ENCODE results near the gene TRIO. TPM values are rescaled to one million over a fixed set of nuclear protein-coding genes. Genes with fewer than 3 reads are reported as not detected.
A peak's percentile ranks its signal among the peaks of the same experiment; 100 is the strongest.

Gene TRIO
- total and polyA plus RNA-seq, 10 of the 15 experiments (the other 5 are each of a cell fraction or from before 2014, with no cell fraction given) = 5.1 to 96.4 (median 44.6) TPM

DNA sequence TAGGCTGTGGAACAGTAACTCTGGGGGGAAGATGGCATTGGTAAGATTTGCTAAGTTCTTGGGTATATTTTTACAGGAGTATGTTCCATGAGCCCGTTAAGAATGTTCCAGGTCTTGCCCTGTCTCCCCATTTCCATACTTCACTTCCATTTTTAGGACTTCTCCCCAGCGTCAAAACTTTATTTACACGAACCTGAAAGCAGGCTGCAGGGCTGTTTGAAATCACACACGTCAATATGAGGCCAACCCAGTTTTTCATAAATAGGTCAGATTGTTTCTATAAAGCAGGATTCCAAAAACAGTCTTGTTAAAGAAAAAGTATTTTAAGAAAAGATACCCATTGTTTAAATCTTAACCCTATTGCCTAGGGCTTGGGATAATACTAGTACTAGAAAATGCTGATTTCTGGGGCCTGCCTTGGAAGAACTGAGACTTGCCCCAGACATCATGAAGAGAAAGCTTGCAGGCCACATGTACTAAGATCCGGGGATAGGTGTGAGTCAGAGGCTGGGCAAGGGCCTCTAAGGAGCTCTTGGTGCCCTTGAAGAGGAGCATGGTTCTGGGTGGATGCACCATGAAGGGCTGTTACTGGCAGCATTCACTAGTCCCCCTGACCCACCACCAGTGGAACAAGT lies 24.2 kb downstream of the TRIO start:
- peak overlapping the region; percentile 78 for H3K9ac ChIP-seq (ENCODE audit: control insufficient read depth, insufficient read depth, low read length)
- H2AFZ ChIP-seq (ENCODE audit: control insufficient read depth, low read depth, low read length) = no peak overlapping the region
- H3K4me2 ChIP-seq (ENCODE audit: control insufficient read depth, insufficient read depth) = peak overlapping the region; percentile 66
- ChIA-PET SMC1A (ENCODE audit: uncharacterized antibody, unreplicated experiment) (interaction anchor here (0.7 to 16.4 kb wide), 5 partner anchors 14 to 91 kb away, joined by 3 to 430 read pairs (median 6); no protein-coding TSS in a partner anchor), RAD21 (ENCODE audit: unreplicated experiment) (interaction anchor here (1.1 to 20.6 kb wide), 5 partner anchors 9 to 90 kb away, joined by 3 to 344 read pairs (median 8); partner anchors contain the start of gene TRIO), POLR2A (interaction anchor here (0.6 to 13.8 kb wide), 7 partner anchors 13 to 65 kb away, joined by 3 to 314 read pairs (median 4); partner anchors contain the start of gene TRIO), CTCF (interaction anchor here (1.2 to 5.3 kb wide), 4 partner anchors 11 to 93 kb away, joined by 3 to 43 read pairs (median 4); no protein-coding TSS in a partner anchor)
- TF ChIP-seq, protein P1, sequence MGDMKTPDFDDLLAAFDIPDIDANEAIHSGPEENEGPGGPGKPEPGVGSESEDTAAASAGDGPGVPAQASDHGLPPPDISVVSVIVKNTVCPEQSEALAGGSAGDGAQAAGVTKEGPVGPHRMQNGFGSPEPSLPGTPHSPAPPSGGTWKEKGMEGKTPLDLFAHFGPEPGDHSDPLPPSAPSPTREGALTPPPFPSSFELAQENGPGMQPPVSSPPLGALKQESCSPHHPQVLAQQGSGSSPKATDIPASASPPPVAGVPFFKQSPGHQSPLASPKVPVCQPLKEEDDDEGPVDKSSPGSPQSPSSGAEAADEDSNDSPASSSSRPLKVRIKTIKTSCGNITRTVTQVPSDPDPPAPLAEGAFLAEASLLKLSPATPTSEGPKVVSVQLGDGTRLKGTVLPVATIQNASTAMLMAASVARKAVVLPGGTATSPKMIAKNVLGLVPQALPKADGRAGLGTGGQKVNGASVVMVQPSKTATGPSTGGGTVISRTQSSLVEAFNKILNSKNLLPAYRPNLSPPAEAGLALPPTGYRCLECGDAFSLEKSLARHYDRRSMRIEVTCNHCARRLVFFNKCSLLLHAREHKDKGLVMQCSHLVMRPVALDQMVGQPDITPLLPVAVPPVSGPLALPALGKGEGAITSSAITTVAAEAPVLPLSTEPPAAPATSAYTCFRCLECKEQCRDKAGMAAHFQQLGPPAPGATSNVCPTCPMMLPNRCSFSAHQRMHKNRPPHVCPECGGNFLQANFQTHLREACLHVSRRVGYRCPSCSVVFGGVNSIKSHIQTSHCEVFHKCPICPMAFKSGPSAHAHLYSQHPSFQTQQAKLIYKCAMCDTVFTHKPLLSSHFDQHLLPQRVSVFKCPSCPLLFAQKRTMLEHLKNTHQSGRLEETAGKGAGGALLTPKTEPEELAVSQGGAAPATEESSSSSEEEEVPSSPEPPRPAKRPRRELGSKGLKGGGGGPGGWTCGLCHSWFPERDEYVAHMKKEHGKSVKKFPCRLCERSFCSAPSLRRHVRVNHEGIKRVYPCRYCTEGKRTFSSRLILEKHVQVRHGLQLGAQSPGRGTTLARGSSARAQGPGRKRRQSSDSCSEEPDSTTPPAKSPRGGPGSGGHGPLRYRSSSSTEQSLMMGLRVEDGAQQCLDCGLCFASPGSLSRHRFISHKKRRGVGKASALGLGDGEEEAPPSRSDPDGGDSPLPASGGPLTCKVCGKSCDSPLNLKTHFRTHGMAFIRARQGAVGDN (IDR thresholded peaks at IDR 0.05) = peak; percentile 44; the same call in 1 of the 2 replicates
- TF ChIP-seq ZBTB40 (IDR thresholded peaks at IDR 0.05; ENCODE audit: borderline replicate concordance) (peak; percentile 54; the same call in 1 of the 2 replicates), PAX5 (IDR thresholded peaks at IDR 0.05; ENCODE audit: borderline replicate concordance, low read depth, low read length) (0 out of 2 replicates have a peak, but pooled peaks have one; percentile 20), PML (IDR thresholded peaks at IDR 0.05; ENCODE audit: low read length) (no peak; the same call in 1 of the 2 replicates), POLR2AphosphoS5 (IDR thresholded peaks at IDR 0.05; ENCODE audit: low read length) (peak; percentile 27; the same call in 1 of the 2 replicates), EED (IDR thresholded peaks at IDR 0.05; ENCODE audit: low read depth) (no peak)
- H3K36me3 ChIP-seq (ENCODE audit: control insufficient read depth in 2 of 2, insufficient read depth in 2 of 2, low read length in 1 of 2) = no peaks in the 10 kb centered on the region; a peak in 1 of 4 replicates
- intact Hi-C loops (cut with micrococcal nuclease; ENCODE audit: unreplicated experiment) (no loop called here), in situ Hi-C loops (cut with MboI) (loop anchor here (25.0 kb wide), 1 partner anchor 495 kb away; the partner anchor contains the start of gene OTULIN)
- no peaks in the 10 kb centered on the region for H4K20me1 ChIP-seq (ENCODE audit: control insufficient read depth, insufficient read depth)
- no peak overlapping the region for H3K4me3 ChIP-seq
- ATAC-seq (peak; percentile 73), DNase-seq (ENCODE audit: low read depth, low spot score) (no peak), FAIRE-seq (no peak)
- H3K27me3 ChIP-seq (replicated peaks in 1 of 2; ENCODE audit: control insufficient read depth in 2 of 2, insufficient read depth in 2 of 2, low read length in 1 of 2) = no peaks in the 10 kb centered on the region
- H3K9me3 ChIP-seq (replicated peaks; ENCODE audit: control insufficient read depth, insufficient read depth, low read length) = peaks cover 7% of the 10 kb centered on the region
- under 1% methylated on average over 5 of the region's 5 CpGs for WGBS (ENCODE audit: insufficient coverage, insufficient replicate concordance, low lambda C conversion rate, missing lambda C conversion rate)
- BruUV-seq (replicated peaks) = no TSS peak
- peak overlapping the region; percentile 91 for H3K27ac ChIP-seq (ENCODE audit: control insufficient read depth, insufficient read depth)
- peaks cover 97% of the 10 kb centered on the region for H3K79me2 ChIP-seq (ENCODE audit: control insufficient read depth, insufficient read depth, low read length)
- H3K4me1 ChIP-seq (ENCODE audit: control insufficient read depth, insufficient read depth, low read length) = peaks cover 31% of the 10 kb centered on the region
